Skeletal muscle tissue (tissue), 5 donors: ENCODE results near the gene FAM184A. TPM values are rescaled to one million over a fixed set of nuclear protein-coding genes. Genes with fewer than 3 reads are reported as not detected.
A peak's percentile ranks its signal among the peaks of the same experiment; 100 is the strongest.

Source experiments
- H3K27ac ChIP-seq: one replicate; pipeline ENCODE4 v1.7.0; 2013; ENCODE audit warnings: mild to moderate bottlenecking, low read depth, low read length, inconsistent platforms
- H3K27me3 ChIP-seq, 3 donors: one replicate each; pipeline ENCODE4 v1.7.0; 2013; ENCODE audit warnings: low read length in 3 of 3; ENCODE audit not compliant: control insufficient read depth in 3 of 3, insufficient read depth in 3 of 3
- H3K36me3 ChIP-seq, 3 donors: one replicate each; pipeline ENCODE4 v1.7.0; 2013; ENCODE audit warnings: low read length in 3 of 3; ENCODE audit not compliant: control insufficient read depth in 3 of 3, insufficient read depth in 3 of 3
- H3K4me1 ChIP-seq, 3 donors: one replicate each; pipeline ENCODE4 v1.7.0; 2013; ENCODE audit warnings: low read length in 3 of 3, mild to moderate bottlenecking in 3 of 3; ENCODE audit not compliant: control insufficient read depth in 3 of 3, insufficient read depth in 3 of 3
- H3K4me3 ChIP-seq, 3 donors: one replicate each; pipeline ENCODE4 v1.7.0; 2013; ENCODE audit warnings: low read length in 3 of 3
- H3K9ac ChIP-seq, 3 donors: one replicate each; pipeline ENCODE4 v1.7.0; 2013; ENCODE audit warnings: low read length in 3 of 3, mild to moderate bottlenecking in 3 of 3, moderate library complexity in 2 of 3, low read depth in 1 of 3
- H3K9me3 ChIP-seq, 3 donors: one replicate each; pipeline ENCODE4 v1.7.0; 2013; ENCODE audit warnings: low read length in 3 of 3; ENCODE audit not compliant: control insufficient read depth in 3 of 3
- small RNA-seq: library from RNA; depleted of rRNA; stranded (forward); fragments of <200 nt; gene quantifications from one replicate; pipeline ENCODE3, GENCODE V24; 2014
- total RNA-seq: library from RNA; depleted of rRNA; stranded (reverse); fragments of >200 nt; gene quantifications from one replicate; pipeline ENCODE4 v1.2.3, GENCODE V29; 2014
- donor health status: Osteomylitis.

The FAM184A gene
- total RNA-seq, 1 donor from 2014 or later = 10.4 TPM

GRCh38 chr6:118930680-118931079 lies 147.8 kb downstream of the FAM184A start:
- Histone ChIP-seq H3K4me1 (peaks cover 0 to 7% (median 3%) of the 10 kb centered on the region in 3 donors), H3K9me3 (no peaks in the 10 kb centered on the region), H3K27me3 (no peaks in the 10 kb centered on the region), H3K4me3 (no peak overlapping the region), H3K9ac (no peak overlapping the region), H3K27ac (no peak overlapping the region), H3K36me3 (peaks cover 6 to 23% (median 18%) of the 10 kb centered on the region in 3 donors)

- Histone ChIP-seq H3K9ac (no peak overlapping the region), H3K36me3 (peaks cover 18 to 47% (median 40%) of the 10 kb centered on the region in 3 donors), H3K27me3 (no peaks in the 10 kb centered on the region), H3K4me3 (no peak overlapping the region), H3K4me1 (no peaks in the 10 kb centered on the region), H3K9me3 (no peaks in the 10 kb centered on the region), H3K27ac (no peak overlapping the region)
Observed at GRCh38 chr6:118923035-118923434, 155.4 kb downstream of the FAM184A start.

DNA sequence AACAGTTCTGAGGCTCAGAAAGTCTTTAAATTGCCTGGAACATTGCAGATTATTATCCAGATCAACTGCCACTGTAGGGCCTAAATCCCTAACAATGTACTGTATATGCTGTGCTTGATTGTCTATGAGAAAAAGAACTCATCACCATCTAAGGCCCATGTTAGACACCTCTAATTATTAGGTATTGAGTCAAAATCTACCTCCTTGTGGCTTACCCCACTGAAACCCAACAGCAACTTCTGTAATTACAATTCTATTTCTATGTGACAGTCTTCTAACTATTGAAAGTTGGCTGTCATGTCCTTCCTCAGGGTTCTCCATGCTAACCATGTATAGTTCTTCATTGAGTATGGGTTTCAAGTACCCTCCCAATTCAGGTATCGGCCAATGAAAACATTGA lies 157.4 kb downstream of the FAM184A start:
- Histone ChIP-seq H3K27ac (no peak overlapping the region), H3K4me3 (no peak overlapping the region), H3K27me3 (no peaks in the 10 kb centered on the region), H3K9ac (no peak overlapping the region), H3K36me3 (peaks cover 21 to 51% (median 50%) of the 10 kb centered on the region in 3 donors), H3K4me1 (no peaks in the 10 kb centered on the region), H3K9me3 (no peaks in the 10 kb centered on the region)

DNA sequence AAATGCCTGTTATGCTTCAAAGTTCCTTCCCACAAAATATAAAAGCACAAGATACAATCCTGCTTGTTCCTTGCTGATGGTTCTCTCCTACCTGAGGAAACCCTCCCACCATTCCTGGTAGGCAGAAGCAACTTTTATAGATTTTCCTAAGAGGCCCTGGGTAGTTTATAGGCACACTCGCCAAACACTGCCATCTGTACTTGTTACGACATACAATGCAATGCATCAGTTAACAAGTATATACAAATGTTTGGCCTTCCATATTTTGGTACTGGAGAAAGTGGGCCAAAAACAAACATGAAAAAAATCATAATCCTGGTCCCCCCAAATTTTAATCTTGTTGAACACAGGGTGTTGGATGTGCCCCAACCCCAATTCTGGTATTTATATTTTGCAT lies 160.1 kb downstream of the FAM184A start:
- Histone ChIP-seq H3K36me3 (peaks cover 18 to 50% (median 49%) of the 10 kb centered on the region in 3 donors), H3K9me3 (no peaks in the 10 kb centered on the region), H3K4me3 (no peak overlapping the region), H3K9ac (no peak overlapping the region), H3K27me3 (no peaks in the 10 kb centered on the region), H3K27ac (no peak overlapping the region), H3K4me1 (peaks cover 0 to 4% (median 0%) of the 10 kb centered on the region in 3 donors)

DNA sequence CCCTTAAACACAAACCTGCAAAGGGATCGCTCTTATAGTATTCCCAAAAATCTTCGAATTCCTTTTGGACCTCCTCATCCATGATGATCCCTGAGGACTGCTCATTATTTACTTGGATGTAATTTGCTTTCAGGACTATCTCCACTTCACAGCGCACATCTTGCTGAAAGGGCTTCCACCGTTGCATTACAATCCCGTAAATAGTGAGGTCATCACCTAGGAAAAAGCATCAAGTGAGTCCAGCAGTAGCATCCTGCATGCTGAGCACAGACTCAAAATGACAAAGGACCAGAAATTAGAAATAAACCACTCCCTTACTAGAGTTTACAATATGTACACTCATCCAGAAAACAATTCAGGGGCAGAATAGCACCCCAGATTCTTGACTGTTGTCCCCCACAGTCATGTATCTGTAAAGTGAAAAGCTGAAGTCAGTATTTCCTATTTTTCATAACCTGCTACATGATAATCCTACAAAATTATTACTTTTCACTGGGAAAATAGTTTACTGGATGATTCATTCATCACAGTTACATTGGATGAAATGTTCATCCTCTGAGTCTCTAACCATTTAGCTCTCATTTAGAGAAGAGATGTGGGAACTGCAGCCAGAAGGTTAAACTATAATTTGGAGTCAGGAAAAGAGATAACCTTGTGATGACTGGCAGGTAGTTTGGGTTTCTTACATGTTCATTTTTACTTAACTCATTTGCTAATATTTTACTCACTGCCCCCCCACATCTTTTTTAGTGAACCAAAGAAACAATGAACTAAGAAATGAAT lies 160.7 kb downstream of the FAM184A start:
- H3K36me3 ChIP-seq = peaks cover 17 to 47% (median 45%) of the 10 kb centered on the region in 3 donors
- H3K4me1 ChIP-seq = peaks cover 0 to 4% (median 0%) of the 10 kb centered on the region in 3 donors
- no peak overlapping the region for H3K4me3 ChIP-seq
- no peaks in the 10 kb centered on the region for H3K27me3 ChIP-seq
- H3K9me3 ChIP-seq = no peaks in the 10 kb centered on the region
- H3K27ac ChIP-seq = no peak overlapping the region
- H3K9ac ChIP-seq = no peak overlapping the region

DNA sequence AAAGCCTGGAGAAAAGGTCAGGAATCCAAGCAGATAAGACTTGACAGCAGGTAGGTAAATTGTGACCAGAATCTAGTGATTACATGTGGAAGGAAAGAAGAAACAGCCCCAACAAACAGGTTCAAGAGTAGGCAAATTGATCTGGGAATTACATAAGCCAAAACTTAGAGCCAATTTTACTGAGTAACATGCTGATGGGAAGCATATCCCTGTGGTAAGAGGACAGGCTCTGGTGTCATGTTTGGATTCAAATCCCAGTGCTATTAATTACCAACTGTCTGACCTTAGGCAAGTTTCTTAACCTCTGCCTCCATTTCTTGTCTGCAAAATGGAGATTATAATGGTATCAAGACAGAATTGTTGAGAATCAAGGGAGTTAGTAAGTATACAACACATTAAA lies 163.9 kb downstream of the FAM184A start:
- no peak overlapping the region for H3K27ac ChIP-seq
- H3K4me1 ChIP-seq = peaks cover 0 to 4% (median 0%) of the 10 kb centered on the region in 3 donors
- H3K9ac ChIP-seq = no peak overlapping the region
- H3K27me3 ChIP-seq = no peaks in the 10 kb centered on the region
- H3K36me3 ChIP-seq = peaks cover 8 to 40% (median 36%) of the 10 kb centered on the region in 3 donors
- H3K9me3 ChIP-seq = no peaks in the 10 kb centered on the region
- H3K4me3 ChIP-seq = no peak overlapping the region

DNA sequence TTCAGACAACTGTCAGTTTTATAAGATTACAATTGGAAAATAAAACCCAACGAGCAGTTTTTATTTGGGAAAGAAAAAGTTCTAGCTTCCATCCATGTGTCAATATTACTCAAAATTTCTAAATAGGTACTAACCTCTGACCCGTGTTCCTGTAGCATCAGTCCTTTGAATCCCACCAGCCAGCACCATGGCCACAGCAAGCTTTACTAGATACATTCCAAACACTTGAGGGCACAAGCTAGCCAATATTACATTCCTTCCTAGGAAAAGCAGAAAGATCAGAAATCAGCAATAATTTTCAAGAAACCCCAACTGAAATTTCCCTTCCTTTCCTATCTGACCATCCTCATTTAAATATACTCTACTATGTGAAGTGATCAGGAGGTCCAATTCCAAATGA lies 165.3 kb downstream of the FAM184A start:
- no peak overlapping the region for H3K4me3 ChIP-seq
- H3K9ac ChIP-seq = no peak overlapping the region
- peaks cover 0 to 4% (median 0%) of the 10 kb centered on the region in 3 donors for H3K4me1 ChIP-seq
- no peaks in the 10 kb centered on the region for H3K27me3 ChIP-seq
- H3K27ac ChIP-seq = no peak overlapping the region
- H3K9me3 ChIP-seq = no peaks in the 10 kb centered on the region
- H3K36me3 ChIP-seq = peaks cover 8 to 46% (median 31%) of the 10 kb centered on the region in 3 donors

GRCh38 chr6:118912646-118913045 lies 165.8 kb downstream of the FAM184A start:
- Histone ChIP-seq H3K36me3 (peaks cover 8 to 47% (median 31%) of the 10 kb centered on the region in 3 donors), H3K9ac (no peak overlapping the region), H3K9me3 (no peaks in the 10 kb centered on the region), H3K4me3 (no peak overlapping the region), H3K4me1 (peaks cover 0 to 4% (median 0%) of the 10 kb centered on the region in 3 donors), H3K27me3 (no peaks in the 10 kb centered on the region), H3K27ac (no peak overlapping the region)

Small RNA genes lying within 50 kb of the gene (small RNA-seq; reads per million reads assigned to genes)
- 0.28 reads per million, percentile 25 among the genes with 10 or more reads in this experiment for gene MIR548B
- not detected for gene RF00019

Other genes starting within 250 kb of the FAM184A start
- 11.5 TPM for gene ASF1A, start 184.5 kb downstream of the FAM184A start, total RNA-seq
- 13.6 TPM for gene MCM9, start 143.5 kb downstream of the FAM184A start, total RNA-seq